Epithelial cell of esophagus (primary cell): ENCODE results near the gene SLC24A5.

Experiments
- DNase-seq: peaks from one replicate; pipeline ENCODE4 v3.0.0; 2010; ENCODE audit warnings: low read depth
- H3K4me3 ChIP-seq: 2 replicates; pipeline ENCODE4 v1.5.1; 2011; ENCODE audit warnings: mild to moderate bottlenecking, low read length, control low read depth
- CTCF ChIP-seq: IDR thresholded peaks from 2 replicates; pipeline ENCODE4 v1.5.1; 2011; ENCODE audit warnings: low read depth, mild to moderate bottlenecking, low read length, control low read depth, inconsistent platforms; ENCODE audit not compliant: insufficient read depth; ENCODE audit errors: missing control alignments

Gene SLC24A5

GRCh38 chr15:48109212-48109611 is 11.6 kb upstream of the SLC24A5 start:
- no peak overlapping the region for H3K4me3 ChIP-seq
- no peak for DNase-seq
- no peak for TF ChIP-seq CTCF

GRCh38 chr15:48109856-48110531 is 10.8 kb upstream of the SLC24A5 start:
- TF ChIP-seq CTCF, result no peak
- H3K4me3 ChIP-seq, result no peak overlapping the region
- no peak for DNase-seq

- H3K4me3 ChIP-seq, result no peak overlapping the region
- peak; percentile 66 for TF ChIP-seq CTCF
- peak; percentile 60 for DNase-seq
Observed at GRCh38 chr15:48112242-48112641, 8.5 kb upstream of the SLC24A5 start.

- no peak overlapping the region for H3K4me3 ChIP-seq
- no peak for TF ChIP-seq CTCF
- DNase-seq, result peak; percentile 10
Observed at GRCh38 chr15:48119277-48119676, 1.5 kb upstream of the SLC24A5 start.

GRCh38 chr15:48121849-48122248 is 1.1 kb downstream of the SLC24A5 start:
- DNase-seq, result no peak
- no peak overlapping the region for H3K4me3 ChIP-seq
- TF ChIP-seq CTCF, result no peak

GRCh38 chr15:48126667-48127355 is 6.0 kb downstream of the SLC24A5 start:
- no peak for DNase-seq
- no peak for TF ChIP-seq CTCF
- H3K4me3 ChIP-seq, result no peak overlapping the region

GRCh38 chr15:48131324-48131723 is 10.5 kb downstream of the SLC24A5 start:
- TF ChIP-seq CTCF, result no peak
- H3K4me3 ChIP-seq, result no peak overlapping the region
- no peak for DNase-seq
